GM12891 (cell line): ENCODE measurements around the gene ZNHIT6.

Source experiments
- DNase-seq: peaks from one replicate; pipeline ENCODE4 v3.0.0; 2011; ENCODE audit warnings: low spot score; ENCODE audit not compliant: insufficient read length
- FAIRE-seq: peaks from 2 replicates; lab custom pipeline; 2011; peaks lifted over from hg19 to GRCh38; lab: Jason Lieb, UNC
- PAX5 ChIP-seq: IDR thresholded peaks from 2 replicates; pipeline ENCODE4 v1.6.1; 2011; ENCODE audit warnings: low read length, moderate library complexity, mild to moderate bottlenecking; ENCODE audit not compliant: insufficient read depth, severe bottlenecking
- POLR2A ChIP-seq: IDR thresholded peaks from 2 replicates; pipeline ENCODE4 v1.6.1; 2011; ENCODE audit warnings: low read depth, low read length, control low read depth
- POLR2AphosphoS5 ChIP-seq: IDR thresholded peaks from 2 replicates; pipeline ENCODE4 v1.6.1; 2011; ENCODE audit warnings: low read depth, low read length, control low read depth
- POU2F2 ChIP-seq: IDR thresholded peaks from 2 replicates; pipeline ENCODE4 v1.6.1; 2011; ENCODE audit warnings: low read depth, mild to moderate bottlenecking, control low read depth, low read length, moderate library complexity
- SPI1 ChIP-seq: IDR thresholded peaks from 2 replicates; pipeline ENCODE4 v1.6.1; 2011; ENCODE audit warnings: low read depth, low read length, control low read depth
- TAF1 ChIP-seq: IDR thresholded peaks from 2 replicates; pipeline ENCODE4 v1.6.1; 2011; ENCODE audit warnings: low read depth, low read length, control low read depth

Gene ZNHIT6

DNA sequence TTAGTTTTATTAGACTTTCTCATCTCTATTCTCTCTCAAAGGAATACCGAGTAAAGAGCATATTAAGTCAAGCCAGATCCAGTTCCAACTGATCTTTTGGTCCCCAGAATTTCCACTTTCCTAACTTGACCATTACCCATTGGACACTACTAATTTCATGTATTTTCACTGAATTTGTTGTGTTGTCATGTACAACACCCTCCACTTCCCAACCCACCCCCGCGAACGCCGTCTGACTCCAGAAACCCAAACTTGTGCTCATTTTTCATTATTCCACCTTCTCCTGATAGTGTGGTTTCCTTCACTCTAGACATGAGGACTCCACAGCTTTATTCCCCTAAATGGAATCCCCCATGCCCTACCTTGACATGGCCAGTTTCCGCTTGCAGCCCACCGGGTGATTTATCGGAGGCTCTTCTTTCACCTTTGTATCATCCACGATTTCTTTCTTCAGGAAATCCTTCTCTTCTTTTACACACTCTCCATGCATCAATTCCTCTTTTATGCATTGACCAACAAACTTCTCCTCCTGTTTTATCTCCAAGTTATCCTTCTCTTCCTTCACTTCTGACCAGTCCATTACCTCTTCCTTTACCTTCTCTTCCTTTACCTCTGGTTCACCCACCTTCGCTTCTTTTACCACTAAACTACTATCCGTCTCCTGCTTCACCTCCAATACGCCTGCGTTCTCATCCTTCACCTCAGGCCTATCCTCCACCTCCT lies 805 bp downstream of the ZNHIT6 start:
- TF ChIP-seq TAF1 (no peak), PAX5 (no peak)
- no peak for DNase-seq
- no peak for FAIRE-seq

DNA sequence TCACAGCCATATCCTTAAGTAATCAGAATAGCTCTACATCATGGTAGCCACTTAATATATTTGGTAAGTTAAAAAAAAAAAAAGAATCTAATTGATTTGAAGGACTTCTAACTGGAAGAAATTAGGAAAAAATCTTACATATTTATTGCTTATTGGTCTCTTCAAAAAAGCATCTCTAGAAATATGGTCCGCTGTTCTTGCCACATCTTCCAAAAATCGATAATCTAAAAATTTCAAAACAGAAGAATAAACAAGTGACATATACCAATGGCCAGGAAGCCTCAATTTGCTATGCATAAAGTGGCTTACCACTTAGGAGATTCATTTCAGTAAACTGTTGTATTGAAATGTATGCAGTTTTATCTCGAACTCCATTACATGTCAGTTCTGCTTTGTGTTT lies 2.3 kb downstream of the ZNHIT6 start:
- DNase-seq (no peak), FAIRE-seq (no peak)
- no peak for TF ChIP-seq SPI1
- no peak for TF ChIP-seq POU2F2
- TF ChIP-seq POLR2A, result no peak
- no peak for TF ChIP-seq POLR2AphosphoS5
- no peak for TF ChIP-seq PAX5
- no peak for TF ChIP-seq TAF1

DNA sequence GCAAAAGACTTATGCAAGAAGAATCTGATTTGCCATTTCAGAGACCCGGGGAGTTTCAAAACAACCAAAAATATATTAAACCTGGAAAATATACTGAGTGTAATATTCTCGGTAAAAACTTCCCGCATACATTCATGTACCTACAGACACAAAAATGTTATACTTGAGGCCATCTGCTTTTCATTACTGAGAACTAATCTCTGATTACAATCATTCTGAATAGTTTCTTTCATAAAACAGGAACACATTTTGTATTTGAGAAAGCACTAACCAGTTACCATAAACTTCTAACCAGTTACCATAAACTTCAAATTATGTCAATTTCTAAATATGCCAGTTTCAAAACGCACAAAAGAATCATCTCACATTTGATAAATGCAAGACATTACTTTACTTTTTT lies 7.8 kb downstream of the ZNHIT6 start:
- FAIRE-seq (no peak), DNase-seq (no peak)
- TF ChIP-seq TAF1 (no peak), POLR2A (no peak), SPI1 (no peak), POLR2AphosphoS5 (no peak), POU2F2 (no peak), PAX5 (no peak)

DNA sequence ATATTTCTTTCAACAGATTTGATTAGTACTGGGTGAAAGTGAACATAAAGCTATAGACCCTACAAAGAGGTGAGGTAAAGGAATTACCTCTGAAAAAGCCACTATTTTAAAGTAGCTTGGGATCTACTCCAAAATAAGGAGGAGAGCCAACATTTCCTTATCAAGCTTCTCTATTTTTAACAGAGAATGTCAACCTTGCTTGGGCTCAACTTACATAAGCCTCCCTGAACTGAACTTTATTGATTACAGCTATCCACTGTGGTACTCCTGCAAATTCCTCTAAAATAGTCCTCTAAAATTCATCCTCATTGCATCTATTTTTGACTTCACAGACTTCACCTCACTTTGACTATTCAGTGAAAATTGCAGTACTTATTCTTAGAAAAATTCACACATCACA lies 10.3 kb downstream of the ZNHIT6 start:
- DNase-seq (no peak), FAIRE-seq (no peak)
- TF ChIP-seq SPI1 (no peak), PAX5 (no peak), POLR2A (no peak), TAF1 (no peak), POLR2AphosphoS5 (no peak), POU2F2 (no peak)

DNA sequence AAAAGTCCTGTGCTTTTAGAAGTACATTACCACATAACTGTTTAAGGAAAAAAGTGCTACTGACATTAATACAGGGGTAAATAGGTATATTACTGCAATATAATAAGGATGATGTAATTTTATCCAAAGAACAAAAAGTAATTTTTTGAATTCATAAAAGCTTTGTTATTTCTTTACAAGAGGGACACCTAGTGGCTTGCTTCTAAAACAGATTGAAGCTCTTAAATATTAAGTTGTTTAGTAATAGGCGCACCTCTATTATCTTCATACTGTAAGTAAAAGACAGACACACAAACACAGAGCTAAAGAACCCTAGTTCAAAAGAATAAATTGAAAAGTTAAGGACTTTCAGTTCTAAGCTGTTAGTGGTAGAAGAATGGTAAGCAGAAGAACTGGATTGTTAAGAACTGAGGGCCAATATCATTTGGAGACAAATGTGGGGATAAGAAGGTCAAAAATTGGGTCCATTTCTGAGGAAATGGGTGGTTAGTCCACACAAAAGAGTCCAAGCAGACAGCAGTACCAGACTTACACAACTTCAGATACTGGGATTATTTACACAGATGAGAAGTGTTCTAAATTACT lies 15.4 kb downstream of the ZNHIT6 start:
- no peak for DNase-seq
- TF ChIP-seq SPI1, result no peak
- TF ChIP-seq POU2F2, result no peak
- TF ChIP-seq POLR2AphosphoS5, result no peak
- TF ChIP-seq PAX5, result no peak
- no peak for TF ChIP-seq TAF1
- no peak for TF ChIP-seq POLR2A
- FAIRE-seq, result no peak

DNA sequence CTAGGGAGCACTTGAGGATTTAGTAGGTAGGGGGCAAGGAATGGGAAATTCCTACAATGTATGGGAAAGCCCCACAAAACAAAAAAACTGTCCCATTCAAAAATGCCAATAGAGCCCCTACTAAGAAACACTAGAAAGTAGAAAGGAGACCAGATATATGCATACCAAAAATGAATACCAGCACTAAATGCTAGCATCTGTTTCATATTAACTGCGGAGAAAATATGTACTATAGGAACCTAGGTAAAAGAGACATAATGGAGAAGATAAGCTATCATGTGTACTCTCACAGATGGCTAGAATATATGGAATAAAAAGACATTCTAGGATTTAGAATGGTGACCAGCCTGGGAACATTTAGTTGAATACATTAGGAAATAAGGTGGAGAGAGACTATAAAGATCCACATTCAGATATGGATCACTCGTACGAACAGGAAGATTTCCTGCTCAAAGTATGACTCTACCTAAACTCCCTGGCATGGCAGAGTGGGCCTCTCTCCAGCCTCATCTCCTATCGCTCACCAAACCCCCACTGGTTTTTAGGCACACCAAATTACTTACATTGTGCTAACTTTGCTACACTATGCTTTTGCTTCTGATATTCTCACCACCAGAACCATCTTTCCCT lies 18.3 kb downstream of the ZNHIT6 start:
- DNase-seq (no peak), FAIRE-seq (no peak)
- TF ChIP-seq TAF1 (no peak), POU2F2 (no peak), POLR2A (no peak), SPI1 (no peak), POLR2AphosphoS5 (no peak), PAX5 (no peak)

DNA sequence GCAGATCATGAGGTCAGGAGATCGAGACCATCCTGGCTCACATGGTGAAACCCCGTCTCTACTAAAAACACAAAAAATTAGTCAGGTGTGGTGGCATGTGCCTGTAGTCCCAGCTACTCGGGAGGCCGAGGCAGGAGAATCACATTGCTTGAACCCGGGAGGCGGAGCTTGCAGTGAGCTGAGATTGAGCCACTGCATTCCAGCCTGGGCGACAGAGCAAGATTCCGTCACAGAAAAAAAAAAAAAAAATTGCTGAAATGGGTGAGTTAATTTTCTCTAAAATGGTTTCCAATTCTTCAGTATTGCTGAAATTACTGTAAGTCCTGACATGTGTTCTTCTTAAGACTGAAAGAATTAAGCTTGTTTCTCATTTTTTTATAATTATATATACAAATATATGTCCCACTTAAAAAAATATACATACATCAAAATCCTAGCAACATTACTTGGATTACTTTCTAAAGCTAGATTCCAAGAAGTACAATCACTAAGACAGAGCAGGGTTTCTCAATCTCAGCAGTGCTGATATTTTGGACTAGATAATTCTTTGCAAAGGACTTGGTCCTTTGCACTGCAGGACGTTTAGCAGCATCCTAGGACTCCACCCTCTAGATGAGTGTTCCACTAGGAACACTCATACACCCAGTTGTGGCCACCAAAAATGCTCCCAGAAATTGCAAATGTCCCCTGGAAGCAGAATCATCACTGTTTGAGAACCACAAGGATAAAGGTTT lies 24.8 kb downstream of the ZNHIT6 start:
- no peak for TF ChIP-seq SPI1
- no peak for TF ChIP-seq POLR2AphosphoS5
- TF ChIP-seq TAF1, result no peak
- no peak for TF ChIP-seq POU2F2
- no peak for TF ChIP-seq PAX5
- TF ChIP-seq POLR2A, result no peak
- DNase-seq, result no peak
- FAIRE-seq, result peak; percentile 71

DNA sequence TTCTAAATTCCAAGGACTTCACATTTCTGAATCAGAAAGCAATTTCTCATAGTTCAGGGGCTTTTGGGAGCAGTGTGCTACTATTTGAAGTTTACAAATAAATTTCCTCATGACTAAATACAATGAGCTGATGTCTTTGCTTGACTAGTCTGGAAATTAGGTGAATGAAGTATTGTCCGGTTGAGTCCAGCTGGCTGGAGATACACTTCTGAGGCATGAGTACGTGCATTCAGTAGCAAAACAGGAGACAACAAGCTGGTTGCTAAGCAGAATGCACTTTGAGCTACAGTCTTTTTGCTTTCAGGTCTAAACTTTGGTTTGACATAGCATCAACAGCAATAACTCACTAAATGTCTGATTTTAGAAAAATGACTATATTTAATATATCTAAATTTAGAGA lies 27.1 kb downstream of the ZNHIT6 start:
- DNase-seq (no peak), FAIRE-seq (no peak)
- no peak for TF ChIP-seq TAF1
- no peak for TF ChIP-seq POU2F2
- no peak for TF ChIP-seq POLR2AphosphoS5
- TF ChIP-seq SPI1, result no peak
- no peak for TF ChIP-seq POLR2A
- TF ChIP-seq PAX5, result no peak

DNA sequence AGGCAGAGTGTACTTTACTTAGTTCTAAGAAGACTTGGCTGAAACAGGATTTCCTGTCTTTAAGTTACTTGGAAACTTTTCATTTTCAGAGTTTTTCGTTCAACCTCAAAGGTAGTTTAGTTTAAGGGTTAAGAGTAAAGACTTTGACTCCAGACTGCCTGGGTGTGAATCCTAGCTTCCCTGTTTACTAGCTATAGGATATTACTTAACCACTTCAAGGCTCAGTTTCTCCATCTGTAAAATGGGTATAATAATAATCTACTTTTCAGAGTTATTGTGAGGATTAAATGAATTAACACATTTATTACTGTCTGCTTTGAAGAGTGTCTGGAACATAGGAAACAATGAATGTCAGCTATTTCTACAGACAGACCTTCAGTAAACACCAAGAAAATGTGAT lies 30.0 kb downstream of the ZNHIT6 start:
- no peak for DNase-seq
- TF ChIP-seq POLR2AphosphoS5 (no peak), PAX5 (no peak), POLR2A (no peak), TAF1 (no peak), POU2F2 (no peak), SPI1 (no peak)
- FAIRE-seq, result no peak
